ENCODE results near the gene KRT86. TPM values are rescaled to one million over a fixed set of nuclear protein-coding genes. Genes with fewer than 3 reads are reported as not detected.

The KRT86 gene
- total and polyA plus RNA-seq, 2 of the 8 experiments (the other 6 are each of a cell fraction or from before 2014, with no cell fraction given): 0.12 TPM; not detected in 1

DNA sequence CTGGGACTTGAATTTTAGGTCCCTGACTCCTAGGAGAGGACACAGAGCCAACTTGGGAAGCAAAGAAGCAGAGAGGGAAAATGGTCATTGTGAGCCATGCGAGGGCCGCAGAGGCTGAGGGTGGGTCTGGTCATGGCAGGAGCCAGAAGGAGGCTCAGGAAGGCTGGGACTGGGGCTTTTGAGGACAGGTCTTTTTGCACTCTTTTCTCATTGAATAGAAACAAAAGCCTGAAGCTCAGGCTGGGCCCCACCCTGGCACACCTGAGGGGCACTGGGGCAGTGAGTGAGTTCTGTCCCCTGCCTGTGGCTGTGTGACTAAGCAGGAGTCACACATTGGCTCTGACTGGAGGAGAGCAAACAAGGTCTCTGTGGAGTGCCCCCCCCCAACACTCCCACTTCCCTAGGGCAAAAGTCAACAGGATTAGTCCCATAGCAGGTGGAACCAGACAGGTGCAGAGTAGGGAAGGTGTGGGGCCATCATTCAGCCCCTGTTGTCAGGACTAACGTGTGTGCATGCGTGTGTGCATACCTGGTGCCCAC, 38.6 kb upstream of the KRT86 start:
- 96% methylated on average over 2 of the region's 4 CpGs; no CpG with 5 or more reads in 1 of the 2 experiments for WGBS, 2 experiments (ENCODE audit: extremely low coverage in 1 of 2, insufficient coverage in 1 of 2, insufficient read length in 1 of 2, insufficient replicate concordance in 2 of 2, low coverage in 1 of 2, low lambda C conversion rate in 2 of 2, missing lambda C conversion rate in 1 of 2)
- Histone ChIP-seq H3K56ac (replicated peaks; ENCODE audit: insufficient read length, low read depth, low read length) (no peak overlapping the region), H4K5ac (ENCODE audit: insufficient read length, low read depth, low read length) (no peak overlapping the region), H3K27me3 (replicated peaks in 1 of 4; ENCODE audit: control insufficient read depth in 3 of 4, extremely low read depth in 1 of 4, insufficient read depth in 3 of 4, low read length in 3 of 4) (peaks cover 0 to 45% (median 22%) of the 10 kb centered on the region in 4 experiments; a peak in 6 of 7 replicates), H2BK15ac (ENCODE audit: low read length) (no peak overlapping the region), H3K4me3 (ENCODE audit: extremely low read depth in 1 of 4, insufficient read depth in 2 of 4, low read depth in 3 of 4, low read length in 4 of 4) (no peak overlapping the region), H3K79me1 (ENCODE audit: low read depth, low read length) (no peaks in the 10 kb centered on the region), H3K23me2 (ENCODE audit: low read depth, low read length) (peaks cover 8% of the 10 kb centered on the region; the same call in 1 of the 2 replicates), H2BK5ac (ENCODE audit: low read depth, low read length) (no peak overlapping the region), H3K36me3 (ENCODE audit: control insufficient read depth in 2 of 4, insufficient read depth in 4 of 4, low read length in 3 of 4) (no peaks in the 10 kb centered on the region; a peak in 1 of 8 replicates), H3K27ac (ENCODE audit: low read depth, low read length) (no peak overlapping the region), H2BK20ac (ENCODE audit: low read length) (no peak overlapping the region), H3K23ac (ENCODE audit: insufficient read length) (no peak overlapping the region), H2BK12ac (ENCODE audit: low read depth, low read length) (no peak overlapping the region), H2AK5ac (ENCODE audit: low read depth, low read length) (no peak overlapping the region), H3K9ac (replicated peaks in 1 of 4; ENCODE audit: extremely low read depth in 1 of 4, low read depth in 3 of 4, low read length in 3 of 4) (no peak overlapping the region), H3K4me2 (ENCODE audit: insufficient read depth in 1 of 2, low read depth in 2 of 2, low read length in 2 of 2) (no peak overlapping the region), H3K18ac (ENCODE audit: extremely low read depth, low read length) (no peak overlapping the region), H4K8ac (ENCODE audit: extremely low read depth, insufficient read depth, low read length) (no peak overlapping the region), H4K91ac (replicated peaks; ENCODE audit: insufficient read length, low read length) (no peak overlapping the region), H3K14ac (ENCODE audit: insufficient read length) (no peak overlapping the region), H3K9me3 (ENCODE audit: insufficient read depth in 2 of 2, low read depth in 1 of 2, low read length in 1 of 2) (no peaks in the 10 kb centered on the region), H4K20me1 (replicated peaks in 1 of 2; ENCODE audit: control insufficient read depth in 1 of 2, insufficient read depth in 2 of 2, low read length in 2 of 2) (no peaks in the 10 kb centered on the region), H2BK120ac (replicated peaks; ENCODE audit: low read depth, low read length) (no peak overlapping the region), H3K4ac (replicated peaks; ENCODE audit: insufficient read length, low read depth, low read length) (no peak overlapping the region), H3K4me1 (replicated peaks in 1 of 4; ENCODE audit: control insufficient read depth in 3 of 4, insufficient read depth in 4 of 4, low read length in 3 of 4) (peaks cover 14 to 40% (median 26%) of the 10 kb centered on the region in 4 experiments), H3K79me2 (ENCODE audit: control insufficient read depth in 1 of 2, insufficient read depth in 2 of 2, low read length in 2 of 2) (no peaks in the 10 kb centered on the region), H2AFZ (ENCODE audit: low read length) (no peak overlapping the region)
- TF ChIP-seq RXRA (IDR thresholded peaks at IDR 0.05; ENCODE audit: insufficient read depth, low read depth, low read length): no peak
- no peak for TF ChIP-seq SUZ12 (IDR thresholded peaks at IDR 0.05; ENCODE audit: low read length)
- no peak for FAIRE-seq
- no peak for DNase-seq (ENCODE audit: low read depth in 1 of 2, low spot score in 2 of 2)
- POLR2A ChIA-PET (ENCODE audit: partially characterized antibody): interaction anchor here (0.6 to 0.7 kb wide), 2 partner anchors 19 to 393 kb away, joined by 3 read pairs; no protein-coding TSS in a partner anchor
- CTCF ChIA-PET (ENCODE audit: partially characterized antibody): interaction anchor here (1.0 to 17.6 kb wide), 15 partner anchors 10 to 644 kb away, joined by 3 to 151 read pairs (median 6); no protein-coding TSS in a partner anchor
